22Rv1 (cell line): ENCODE results near the gene THAP11.
A peak's percentile ranks its signal among the peaks of the same experiment; 100 is the strongest.

Experiments
- H3K27ac ChIP-seq: fragments of 450-650 bp; 2 replicates; pipeline ENCODE4 v1.5.1; 2017
- CTCF ChIP-seq: fragments of 450-650 bp; IDR thresholded peaks from 2 replicates; pipeline ENCODE4 v1.5.1; 2017; ENCODE audit warnings: mild to moderate bottlenecking
- ZFX ChIP-seq: fragments of 450-650 bp; IDR thresholded peaks from 2 replicates; pipeline ENCODE4 v1.6.1; 2017; ENCODE audit warnings: antibody characterized with exemption, borderline replicate concordance

Gene THAP11

DNA sequence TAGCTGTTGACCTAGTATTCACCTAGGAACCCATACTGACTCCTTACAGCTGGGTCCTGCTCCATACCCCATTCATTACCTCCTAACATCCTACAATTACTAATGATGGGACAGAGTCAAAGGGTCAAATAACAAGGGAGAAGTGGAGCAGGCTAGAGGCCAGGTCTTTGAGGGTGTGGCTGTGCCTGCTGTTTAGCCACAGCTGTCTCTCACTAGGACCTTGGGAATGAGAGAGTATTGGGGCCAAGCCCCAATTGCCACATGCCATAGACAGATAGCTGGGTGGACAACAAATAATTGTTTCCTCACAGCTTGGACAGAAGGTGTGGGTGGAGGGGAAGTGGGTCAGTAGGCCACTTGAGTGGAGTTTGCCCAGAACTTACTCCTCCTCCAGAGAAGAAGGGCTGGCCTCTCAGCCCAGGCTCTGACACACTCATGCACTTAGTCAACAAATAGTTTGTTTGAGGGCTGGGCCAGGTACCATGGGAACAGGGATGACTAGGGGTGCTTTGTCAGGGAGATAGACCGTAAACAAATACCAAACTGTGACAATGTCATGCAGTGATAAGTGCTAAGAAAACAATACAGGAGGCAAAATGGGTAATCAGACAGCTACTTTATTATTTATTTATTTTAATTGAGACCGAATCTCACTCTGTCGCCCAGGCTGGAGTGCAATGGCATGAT is 15.6 kb downstream of the THAP11 start:
- peak overlapping the region; percentile 40 for H3K27ac ChIP-seq
- TF ChIP-seq CTCF (no peak), ZFX (no peak)

DNA sequence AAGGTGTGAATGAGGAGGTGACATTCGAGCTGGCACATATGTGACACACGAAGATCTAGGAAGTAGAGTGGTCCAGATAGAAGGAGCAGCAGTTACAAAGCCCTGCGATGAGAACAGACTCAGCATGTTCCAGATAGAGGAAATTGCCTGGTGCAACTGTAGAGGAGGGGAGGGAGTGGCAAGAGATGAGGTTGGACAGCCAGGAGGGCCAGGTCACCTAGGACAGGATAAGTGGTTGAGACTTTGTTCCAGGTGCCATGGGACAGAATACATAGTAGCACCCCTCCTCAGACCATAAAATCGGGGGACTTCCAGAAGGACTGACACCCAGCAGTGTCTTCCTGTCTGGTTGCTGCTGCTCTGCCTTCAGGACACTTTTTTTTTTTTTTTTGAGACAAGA is 16.4 kb downstream of the THAP11 start:
- no peak for TF ChIP-seq ZFX
- no peak for TF ChIP-seq CTCF
- peak overlapping the region; percentile 40; the same call in 1 of the 2 replicates for H3K27ac ChIP-seq

GRCh38 chr16:67860589-67861398 is 18.7 kb downstream of the THAP11 start:
- TF ChIP-seq CTCF (no peak), ZFX (no peak)
- H3K27ac ChIP-seq: peak overlapping the region; percentile 15; the same call in 1 of the 2 replicates

DNA sequence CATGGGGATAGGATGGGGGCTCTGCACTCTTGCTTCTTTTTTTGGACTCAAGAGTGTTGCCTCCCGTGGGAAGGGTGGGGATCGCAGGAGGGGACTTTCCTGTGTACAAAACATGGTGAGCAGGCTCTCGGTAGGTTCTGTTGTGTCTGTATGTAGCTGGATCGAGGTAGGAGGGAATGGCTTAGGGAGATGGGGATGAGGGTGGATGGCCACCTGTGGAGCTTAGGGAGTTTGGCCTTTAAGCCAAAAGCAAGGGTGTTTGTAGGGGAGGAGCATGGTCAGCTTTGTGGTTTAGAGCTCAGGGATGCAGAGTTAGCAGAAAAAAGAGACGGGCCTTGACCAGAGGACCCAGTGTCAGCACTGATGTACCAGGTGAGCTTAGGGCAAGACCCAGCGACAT is 19.8 kb downstream of the THAP11 start:
- TF ChIP-seq ZFX: no peak
- TF ChIP-seq CTCF: no peak
- H3K27ac ChIP-seq: peak overlapping the region; percentile 17; the same call in 1 of the 2 replicates

- peak overlapping the region; percentile 17 for H3K27ac ChIP-seq
- no peak for TF ChIP-seq ZFX
Measured at GRCh38 chr16:67862623-67863583, 20.8 kb downstream of the THAP11 start.

DNA sequence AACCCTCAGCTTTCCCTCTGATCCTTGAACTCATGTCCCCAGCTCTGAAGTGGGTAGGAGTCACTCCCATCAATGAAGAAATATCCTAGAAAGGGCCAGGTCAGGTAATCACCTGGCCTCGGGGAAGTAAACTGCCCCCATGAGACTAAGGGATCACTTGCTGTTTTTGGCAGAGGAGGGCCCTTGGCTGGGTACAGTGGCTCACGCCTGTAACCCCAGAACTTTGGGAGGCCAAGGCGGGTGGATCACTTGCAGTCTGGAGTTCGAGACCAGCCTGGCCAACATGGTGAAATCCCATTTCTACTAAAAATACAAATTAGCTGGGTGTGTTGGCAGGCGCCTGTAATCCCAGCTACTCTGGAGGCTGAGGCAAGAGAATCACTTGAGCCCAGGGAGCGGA is 21.9 kb downstream of the THAP11 start:
- H3K27ac ChIP-seq: peak overlapping the region; percentile 17; the same call in 1 of the 2 replicates

GRCh38 chr16:67864594-67864993 is 22.5 kb downstream of the THAP11 start:
- no peak for TF ChIP-seq CTCF
- TF ChIP-seq ZFX: no peak
- no peak overlapping the region for H3K27ac ChIP-seq
